Spleen (tissue), 11 donors: ENCODE results near the gene COL21A1. TPM values are rescaled to one million over a fixed set of nuclear protein-coding genes. Genes with fewer than 3 reads are reported as not detected.

Source experiments
- polyA plus RNA-seq, 3 donors: library from polyadenylated mRNA; stranded (reverse); fragments of 200-250 nt; gene quantifications; one replicate each; pipeline ENCODE4 v1.2.1, GENCODE V29; 2013
- small RNA-seq, 4 donors: library from RNA; depleted of rRNA; stranded (forward); fragments of <200 nt; gene quantifications; one replicate each; pipeline ENCODE3, GENCODE V24; 2016
- total RNA-seq, 7 donors: library from RNA; depleted of rRNA in 3 of 7; stranded (reverse); fragments of >200 nt in 3 of 7; fragmentation: NEBNext Ultra II Directional in 4 of 7; extraction: Animal tissue kit (Norgen Biotek cat#: 25700) in 4 of 7; gene quantifications; one replicate each; pipeline versions ENCODE4 v1.1.0 to v1.2.1, GENCODE V29; 2016 to 2021
- donor health status: healthy with polysubstance abuse.
- donor health status: DM: no; HTN: no; CAD: no; lungs with moderate emphysema.
- donor health status: DM: no; HTN: no; CAD: no.
- donor health status: Bipolar disorder and iron deficiency.
- donor health status: healthy.
- donor health status: DM: no; HTN: no; CAD: no.
- donor health status: DM: yes; HTN: yes; CAD: no.

The COL21A1 gene
- total and polyA plus RNA-seq, 10 donors, result 0.13 to 2.9 (median 0.60) TPM

Small RNA genes lying within 50 kb of the gene (small RNA-seq; reads per million reads assigned to genes)
- gene DHFRP6, result 0 reads per million in 4 donors
